OCI-LY1 (cell line): Measurements from ENCODE around the gene FANK1.

Experiments
- EZH2 ChIP-seq: fragments of 200-600 bp; sonication (generic), shearing (Covaris generic); IDR thresholded peaks from 2 replicates; pipeline ENCODE4 v1.8.0; 2017; ENCODE audit warnings: borderline replicate concordance, mixed run types, mild to moderate bottlenecking, antibody characterized with exemption, low read length, moderate library complexity, mixed read lengths
- TF ChIP-seq, protein P1 (sequence below): fragments of 200-600 bp; sonication (generic), shearing (Covaris generic); IDR thresholded peaks from 2 replicates; pipeline ENCODE4 v1.5.1; 2017; ENCODE audit warnings: mild to moderate bottlenecking, antibody characterized with exemption, low read length, moderate library complexity, mixed read lengths

DNA sequence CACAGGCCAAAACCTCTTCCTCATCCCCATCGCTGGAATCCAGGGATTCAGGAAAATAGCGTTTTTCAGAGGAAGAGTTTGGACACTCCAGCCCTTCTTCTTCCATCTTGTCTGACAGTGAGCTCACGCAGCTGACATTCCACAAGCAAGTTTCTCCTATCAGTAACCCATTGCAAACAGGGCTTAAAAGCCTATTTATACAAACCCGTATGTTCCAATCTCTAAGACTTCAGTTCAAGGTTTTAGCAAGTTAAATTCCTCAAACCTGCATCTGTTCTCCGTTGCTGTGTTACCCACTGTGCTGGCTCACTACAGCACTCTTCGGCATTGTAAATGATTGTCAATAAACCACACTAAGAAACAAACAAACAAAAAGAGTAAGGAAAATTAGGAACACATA lies 15.6 kb upstream of the FANK1 start:
- TF ChIP-seq, protein P1, sequence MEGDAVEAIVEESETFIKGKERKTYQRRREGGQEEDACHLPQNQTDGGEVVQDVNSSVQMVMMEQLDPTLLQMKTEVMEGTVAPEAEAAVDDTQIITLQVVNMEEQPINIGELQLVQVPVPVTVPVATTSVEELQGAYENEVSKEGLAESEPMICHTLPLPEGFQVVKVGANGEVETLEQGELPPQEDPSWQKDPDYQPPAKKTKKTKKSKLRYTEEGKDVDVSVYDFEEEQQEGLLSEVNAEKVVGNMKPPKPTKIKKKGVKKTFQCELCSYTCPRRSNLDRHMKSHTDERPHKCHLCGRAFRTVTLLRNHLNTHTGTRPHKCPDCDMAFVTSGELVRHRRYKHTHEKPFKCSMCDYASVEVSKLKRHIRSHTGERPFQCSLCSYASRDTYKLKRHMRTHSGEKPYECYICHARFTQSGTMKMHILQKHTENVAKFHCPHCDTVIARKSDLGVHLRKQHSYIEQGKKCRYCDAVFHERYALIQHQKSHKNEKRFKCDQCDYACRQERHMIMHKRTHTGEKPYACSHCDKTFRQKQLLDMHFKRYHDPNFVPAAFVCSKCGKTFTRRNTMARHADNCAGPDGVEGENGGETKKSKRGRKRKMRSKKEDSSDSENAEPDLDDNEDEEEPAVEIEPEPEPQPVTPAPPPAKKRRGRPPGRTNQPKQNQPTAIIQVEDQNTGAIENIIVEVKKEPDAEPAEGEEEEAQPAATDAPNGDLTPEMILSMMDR, result no peak
- TF ChIP-seq EZH2, result no peak
